ACC112 (cell line): ENCODE data around the gene STX8.
"Not testable (repeated sequence)": the region's sequence is repeated elsewhere in the genome, so short reads cannot be mapped to it uniquely, and the experiment has no call there.

Experiments used
- H2AFZ ChIP-seq: fragments of 200-600 bp; sonication (generic); one replicate; pipeline ENCODE4 v1.6.0; 2017; ENCODE audit warnings: antibody characterized with exemption, low read length; ENCODE audit not compliant: unreplicated experiment
- H3K27ac ChIP-seq: fragments of 200-600 bp; sonication (generic); 2 replicates; pipeline ENCODE4 v1.5.1; 2014; ENCODE audit warnings: low read depth, mild to moderate bottlenecking, antibody characterized with exemption, low read length, moderate library complexity
- H3K27me3 ChIP-seq: fragments of 200-600 bp; sonication (generic); 2 replicates; pipeline ENCODE4 v1.6.1; 2014; ENCODE audit warnings: mild to moderate bottlenecking, antibody characterized with exemption, low read length, moderate library complexity, mixed read lengths; ENCODE audit not compliant: insufficient read depth
- H3K36me3 ChIP-seq: fragments of 200-600 bp; sonication (generic); 2 replicates; pipeline ENCODE4 v1.6.1; 2016; ENCODE audit warnings: mild to moderate bottlenecking, antibody characterized with exemption, low read length, moderate library complexity, mixed read lengths; ENCODE audit not compliant: insufficient read depth
- H3K4me1 ChIP-seq: fragments of 200-600 bp; sonication (generic); one replicate; pipeline ENCODE4 v1.6.1; 2016; ENCODE audit warnings: low read length, mixed read lengths; ENCODE audit not compliant: insufficient read depth, unreplicated experiment, control insufficient read depth
- H3K4me3 ChIP-seq: fragments of 200-600 bp; sonication (generic); 2 replicates; pipeline ENCODE4 v1.5.1; 2014; ENCODE audit warnings: mild to moderate bottlenecking, low read depth, low read length
- H3K79me2 ChIP-seq: fragments of 200-600 bp; sonication (generic); one replicate; pipeline ENCODE4 v1.6.0; 2016; ENCODE audit warnings: low read length; ENCODE audit not compliant: control insufficient read depth, unreplicated experiment, insufficient read depth

The STX8 gene

GRCh38 chr17:9587969-9588656, 12.5 kb upstream of the STX8 start:
- no peaks in the 10 kb centered on the region for H3K27me3 ChIP-seq
- no peak overlapping the region for H3K27ac ChIP-seq
- no peak overlapping the region for H2AFZ ChIP-seq
- no peaks in the 10 kb centered on the region for H3K36me3 ChIP-seq
- H3K4me3 ChIP-seq = no peak overlapping the region
- H3K4me1 ChIP-seq = peaks cover 4% of the 10 kb centered on the region
- no peaks in the 10 kb centered on the region for H3K79me2 ChIP-seq

- Histone ChIP-seq H3K27me3 (no peaks in the 10 kb centered on the region), H2AFZ (peak overlapping the region; percentile 83), H3K4me1 (peaks cover 8% of the 10 kb centered on the region), H3K27ac (no peak overlapping the region), H3K79me2 (peaks cover 4% of the 10 kb centered on the region), H3K36me3 (no peaks in the 10 kb centered on the region), H3K4me3 (no peak overlapping the region)
These were observed 1.7 kb upstream of the STX8 start for GRCh38 chr17:9577373-9577709.

- Histone ChIP-seq H3K27me3 (no peaks in the 10 kb centered on the region), H3K27ac (no peak within 1 kb of the TSS), H3K4me1 (peaks cover 8% of the 10 kb centered on the region), H2AFZ (peak within 1 kb of the TSS; percentile 97), H3K36me3 (no peaks in the 10 kb centered on the region), H3K4me3 (peak within 1 kb of the TSS; percentile 92), H3K79me2 (peaks cover 10% of the 10 kb centered on the region)
These were observed 1.1 kb upstream of the STX8 start, which contains the start of gene CFAP52 for GRCh38 chr17:9576521-9577372. Gene CFAP52 (plus strand): TSS chr17:9576642. CDS start chr17:9576696, 54 bp downstream.

- Histone ChIP-seq H3K27me3 (no peaks in the 10 kb centered on the region), H3K36me3 (no peaks in the 10 kb centered on the region)
These were observed 4.4 kb downstream of the STX8 start for GRCh38 chr17:9571201-9571600.

GRCh38 chr17:9568957-9569588, 6.5 kb downstream of the STX8 start:
- H3K36me3 ChIP-seq = no peaks in the 10 kb centered on the region
- H2AFZ ChIP-seq = no peak overlapping the region
- no peak overlapping the region for H3K4me3 ChIP-seq
- peaks cover 4% of the 10 kb centered on the region for H3K4me1 ChIP-seq
- H3K27ac ChIP-seq = no peak overlapping the region
- H3K27me3 ChIP-seq = no peaks in the 10 kb centered on the region
- H3K79me2 ChIP-seq = peaks cover 18% of the 10 kb centered on the region

More at GRCh38 chr17:9571201-9571600, 4.4 kb downstream of the STX8 start:
- peaks cover 15% of the 10 kb centered on the region for H3K79me2 ChIP-seq
- H3K27ac ChIP-seq = no peak overlapping the region
- peaks cover 3% of the 10 kb centered on the region for H3K4me1 ChIP-seq
- no peak overlapping the region for H3K4me3 ChIP-seq
- H2AFZ ChIP-seq = no peak overlapping the region

GRCh38 chr17:9568004-9568403, 7.6 kb downstream of the STX8 start:
- peaks cover 18% of the 10 kb centered on the region for H3K79me2 ChIP-seq
- no peak overlapping the region for H3K4me3 ChIP-seq
- H2AFZ ChIP-seq = no peak overlapping the region
- H3K4me1 ChIP-seq = peaks cover 4% of the 10 kb centered on the region
- no peaks in the 10 kb centered on the region for H3K36me3 ChIP-seq
- H3K27me3 ChIP-seq = no peaks in the 10 kb centered on the region
- no peak overlapping the region for H3K27ac ChIP-seq

GRCh38 chr17:9566739-9567138, 8.9 kb downstream of the STX8 start:
- not testable (repeated sequence) for H3K36me3 ChIP-seq, H3K4me1 ChIP-seq, H3K27ac ChIP-seq, H2AFZ ChIP-seq, H3K4me3 ChIP-seq, H3K27me3 ChIP-seq
- peaks cover 12% of the 10 kb centered on the region for H3K79me2 ChIP-seq

- no peak overlapping the region for H2AFZ ChIP-seq
These were observed 9.6 kb downstream of the STX8 start for GRCh38 chr17:9566067-9566466.

GRCh38 chr17:9564104-9564503, 11.5 kb downstream of the STX8 start:
- no peak overlapping the region for H3K4me3 ChIP-seq
- H3K79me2 ChIP-seq = peaks cover 7% of the 10 kb centered on the region
- H3K27ac ChIP-seq = no peak overlapping the region
- H3K36me3 ChIP-seq = no peaks in the 10 kb centered on the region
- H3K27me3 ChIP-seq = no peaks in the 10 kb centered on the region
- H2AFZ ChIP-seq = no peak overlapping the region
- H3K4me1 ChIP-seq = peaks cover 4% of the 10 kb centered on the region

More at GRCh38 chr17:9566067-9566466, 9.6 kb downstream of the STX8 start:
- Histone ChIP-seq H3K27me3 (no peaks in the 10 kb centered on the region), H3K79me2 (peaks cover 12% of the 10 kb centered on the region), H3K36me3 (no peaks in the 10 kb centered on the region), H3K4me1 (peaks cover 4% of the 10 kb centered on the region), H3K27ac (no peak overlapping the region), H3K4me3 (no peak overlapping the region)

- Histone ChIP-seq H3K36me3 (no peaks in the 10 kb centered on the region), H3K4me1 (no peaks in the 10 kb centered on the region), H3K4me3 (no peak overlapping the region), H2AFZ (no peak overlapping the region), H3K27ac (no peak overlapping the region), H3K27me3 (no peaks in the 10 kb centered on the region), H3K79me2 (no peaks in the 10 kb centered on the region)
These were observed 17.8 kb downstream of the STX8 start for GRCh38 chr17:9557857-9558256.
